Endothelial cell of umbilical vein (primary cell): Measurements from ENCODE around the gene FUT3. TPM values are rescaled to one million over a fixed set of nuclear protein-coding genes. Genes with fewer than 3 reads are reported as not detected.

Experiments used
- BruUV-seq: library from RNA; stranded (reverse); fragments of 400-500 nt; replicated peaks from 2 replicates; lab custom pipeline; 2021; lab: Mats Ljungman, UMichigan
- CTCF ChIA-PET: fragments of 300-600, 350-600 bp; sonication (Branson Sonifier 250); formaldehyde crosslinking; loops from one replicate; lab custom pipeline; 2021; ENCODE audit warnings: antibody characterized with exemption, inconsistent platforms; lab: Charles Lee
- POLR2A ChIA-PET: fragments of 300-600, 350-600 bp; sonication (Branson Sonifier 250); formaldehyde crosslinking; loops from one replicate; lab custom pipeline; 2021; ENCODE audit warnings: antibody characterized with exemption, inconsistent platforms; lab: Charles Lee
- DNase-seq: peaks from one replicate; pipeline ENCODE4 v3.0.0-alpha.2; 2011; ENCODE audit warnings: low read depth, low spot score
- FAIRE-seq: peaks from 2 replicates; lab custom pipeline; 2011; peaks lifted over from hg19 to GRCh38; lab: Jason Lieb, UNC
- H2AFZ ChIP-seq: 2 replicates; pipeline ENCODE4 v1.6.0; 2012; ENCODE audit warnings: low read depth, low read length, control low read depth, inconsistent platforms
- H3K27ac ChIP-seq: 2 replicates; pipeline ENCODE4 v1.5.1; 2011; ENCODE audit warnings: low read depth, mild to moderate bottlenecking, control low read depth, low read length, moderate library complexity; ENCODE audit not compliant: insufficient read depth
- H3K27me3 ChIP-seq, 2 experiments: 2 replicates each; pipeline versions ENCODE4 v1.6.0 to v1.6.1; 2011; ENCODE audit warnings: low read length in 2 of 2, mixed read lengths in 1 of 2; ENCODE audit not compliant: control insufficient read depth in 2 of 2, insufficient read depth in 2 of 2
- H3K36me3 ChIP-seq, 2 experiments: 2 replicates in 1 of 2; 3 replicates in 1 of 2; pipeline ENCODE4 v1.5.1; 2011; ENCODE audit warnings: low read length in 2 of 2, mild to moderate bottlenecking in 1 of 2, moderate library complexity in 1 of 2; ENCODE audit not compliant: control insufficient read depth in 2 of 2, insufficient read depth in 2 of 2; ENCODE audit errors: extremely low read depth in 1 of 2
- H3K4me1 ChIP-seq: 3 replicates; pipeline ENCODE4 v1.5.1; 2011; ENCODE audit warnings: mild to moderate bottlenecking, low read length; ENCODE audit not compliant: control insufficient read depth, insufficient read depth; ENCODE audit errors: extremely low read depth
- H3K4me2 ChIP-seq: 2 replicates; pipeline ENCODE4 v1.6.1; 2011; ENCODE audit warnings: low read length, control low read depth, mixed read lengths; ENCODE audit not compliant: insufficient read depth
- H3K4me3 ChIP-seq, 3 experiments: fragments of 200-600 bp in 1 of 3; sonication (generic), shearing (Covaris generic) in 1 of 3; replicated peaks in 1 of 3; 2 replicates each; pipeline ENCODE4 v1.5.1; 2011 to 2016; ENCODE audit warnings: control low read depth in 3 of 3, low read length in 3 of 3, mild to moderate bottlenecking in 2 of 3, inconsistent platforms in 1 of 3, low read depth in 1 of 3, moderate library complexity in 1 of 3; ENCODE audit not compliant: insufficient read depth in 1 of 3
- H3K79me2 ChIP-seq: 2 replicates; pipeline ENCODE4 v1.6.0; 2012; ENCODE audit warnings: low read length, inconsistent platforms; ENCODE audit not compliant: control insufficient read depth, insufficient read depth
- H3K9ac ChIP-seq: replicated peaks from 2 replicates; pipeline ENCODE3; 2011; ENCODE audit warnings: low read length, control low read depth; ENCODE audit not compliant: insufficient read depth; ENCODE audit errors: extremely low read depth
- H3K9me1 ChIP-seq: replicated peaks from 3 replicates; pipeline ENCODE4 v1.6.0; 2011; ENCODE audit warnings: mild to moderate bottlenecking, low read length; ENCODE audit not compliant: control insufficient read depth, insufficient read depth; ENCODE audit errors: extremely low read depth
- H3K9me3 ChIP-seq: replicated peaks from 2 replicates; pipeline ENCODE4 v1.5.1; 2012; ENCODE audit warnings: low read length, inconsistent platforms; ENCODE audit not compliant: control insufficient read depth, insufficient read depth
- H4K20me1 ChIP-seq: replicated peaks from 2 replicates; pipeline ENCODE3; 2011; ENCODE audit warnings: mild to moderate bottlenecking, low read length; ENCODE audit not compliant: control insufficient read depth, insufficient read depth; ENCODE audit errors: extremely low read depth
- EZH2 ChIP-seq: IDR thresholded peaks from 2 replicates; pipeline ENCODE4 v1.6.1; 2012; ENCODE audit warnings: borderline replicate concordance, low read depth, mild to moderate bottlenecking, moderate library complexity, low read length, inconsistent platforms; ENCODE audit not compliant: severe bottlenecking
- FOS ChIP-seq: IDR thresholded peaks from 2 replicates; pipeline ENCODE4 v1.6.1; 2011; ENCODE audit warnings: mild to moderate bottlenecking, low read length, moderate library complexity, borderline replicate concordance; ENCODE audit not compliant: insufficient read depth
- GATA2 ChIP-seq: IDR thresholded peaks from 2 replicates; pipeline ENCODE4 v1.7.0; 2011; ENCODE audit warnings: low read depth, mild to moderate bottlenecking, moderate library complexity, mixed read lengths, low read length; ENCODE audit not compliant: insufficient read length, insufficient read depth
- JUN ChIP-seq: IDR thresholded peaks from 2 replicates; pipeline ENCODE4 v1.6.1; 2011; ENCODE audit warnings: borderline replicate concordance, low read depth; ENCODE audit not compliant: insufficient read length, insufficient read depth
- MYC ChIP-seq: IDR thresholded peaks from one replicate; pipeline ENCODE4 v1.6.1; 2011; ENCODE audit warnings: mild to moderate bottlenecking, low read depth, low read length
- POLR2A ChIP-seq: IDR thresholded peaks from 2 replicates; pipeline ENCODE4 v1.6.1; 2012; ENCODE audit warnings: low read depth, mild to moderate bottlenecking, control low read depth, low read length
- POLR2AphosphoS5 ChIP-seq: IDR thresholded peaks from 2 replicates; pipeline ENCODE4 v1.6.1; 2012; ENCODE audit warnings: low read depth, mild to moderate bottlenecking, control low read depth, low read length, moderate library complexity; ENCODE audit not compliant: insufficient read depth
- dilution Hi-C: fragments of 300-500 bp; cut with MboI; formaldehyde crosslinking; loops from one replicate; pipeline ENCODE4 v1.15.0; 2019; ENCODE audit warnings: low sequenced_read_pairs; ENCODE audit not compliant: extremely low pct_ligation_motif_present
- intact Hi-C: fragments of 100-400 bp; cut with micrococcal nuclease; formaldehyde crosslinking; loops from one replicate; pipeline ENCODE4 v1.10.0; 2022
- polyA plus RNA-seq, 4 experiments: library from polyadenylated mRNA; depleted of rRNA in 3 of 4; stranded (reverse) in 3 of 4; unstranded in 1 of 4; fragments of >200 nt; gene quantifications; 2 replicates each; pipeline versions ENCODE4 v1.2.1 to v1.2.3, GENCODE V29; 2011 to 2012; ENCODE audit warnings: missing spikeins in 1 of 4
- total RNA-seq: library from RNA; stranded (reverse); gene quantifications from 2 replicates; pipeline ENCODE4 v1.2.3, GENCODE V29; 2021
- TF ChIP-seq, protein P1 (sequence below): IDR thresholded peaks from 2 replicates; pipeline ENCODE4 v1.6.1; 2011; ENCODE audit not compliant: insufficient read depth, insufficient read length
- TF ChIP-seq, protein P2 (sequence below), 2 donors: IDR thresholded peaks; 1 replicate in 1 of 2; 2 replicates in 1 of 2; pipeline ENCODE4 v1.5.1; 2011; ENCODE audit warnings: low read length in 2 of 2, mild to moderate bottlenecking in 2 of 2, moderate library complexity in 2 of 2, control low read depth in 1 of 2, inconsistent platforms in 1 of 2, low read depth in 1 of 2; ENCODE audit not compliant: insufficient read depth in 1 of 2; ENCODE audit errors: extremely low read depth in 1 of 2

Gene FUT3
- total and polyA plus RNA-seq, 2 donors (not counting 3 experiments of a cell fraction or from before 2014, with no cell fraction given): not detected

DNA sequence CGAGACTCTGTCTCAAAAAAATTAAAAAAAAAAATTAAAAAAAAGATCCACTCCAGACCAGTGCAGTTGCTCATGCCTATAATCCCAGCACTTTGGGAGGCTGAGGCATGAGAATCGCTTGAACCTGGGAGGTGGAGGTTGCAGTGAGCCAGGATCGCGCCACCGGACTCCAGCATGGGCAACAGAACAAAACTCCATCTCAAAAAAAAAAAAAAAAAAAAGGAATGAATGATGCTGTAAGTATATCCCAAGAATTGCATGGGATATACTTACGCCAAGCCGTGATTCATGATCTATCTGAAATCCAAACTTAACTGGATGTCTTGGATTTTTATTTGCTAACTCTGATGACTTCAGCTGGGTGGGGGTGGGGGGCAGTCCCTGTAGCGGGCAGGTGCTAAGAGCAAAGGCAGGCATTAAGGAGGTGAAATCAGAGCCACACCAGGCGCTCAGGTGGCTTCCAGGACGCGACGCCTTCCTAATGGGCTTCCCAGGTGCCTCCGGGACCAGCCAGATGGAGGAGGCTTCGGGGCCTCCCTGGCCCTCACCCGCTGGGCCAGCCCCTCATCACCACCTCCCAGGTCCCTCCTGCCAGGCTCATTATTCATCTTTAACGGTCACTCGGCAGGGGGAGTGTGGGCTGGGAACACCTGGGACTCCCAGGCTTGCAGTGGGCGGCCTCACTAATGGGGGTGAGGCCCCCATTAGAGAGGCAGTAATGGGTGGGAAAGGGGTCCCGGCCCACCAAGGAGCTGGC lies 30.5 kb upstream of the FUT3 start:
- Histone ChIP-seq H3K79me2 (no peaks in the 10 kb centered on the region), H3K36me3 (no peaks in the 10 kb centered on the region), H2AFZ (no peak overlapping the region), H3K4me3 (no peak overlapping the region), H3K27me3 (peaks cover 0 to 3% of the 10 kb centered on the region in 2 experiments), H3K4me2 (no peak overlapping the region), H3K27ac (no peak overlapping the region), H3K9ac (no peak overlapping the region), H4K20me1 (no peaks in the 10 kb centered on the region), H3K9me1 (no peaks in the 10 kb centered on the region), H3K4me1 (no peaks in the 10 kb centered on the region), H3K9me3 (no peaks in the 10 kb centered on the region)
- dilution Hi-C loops (no loop called here), intact Hi-C loops (no loop called here)
- ChIA-PET CTCF (interaction anchor here (1.3 to 3.2 kb wide), 2 partner anchors 9 to 78 kb away, joined by 5 to 19 read pairs; partner anchors contain the start of gene NRTN), POLR2A (no interaction called here)
- BruUV-seq: no TSS peak
- DNase-seq (no peak), FAIRE-seq (no peak)
- no peak for TF ChIP-seq EZH2
- TF ChIP-seq POLR2AphosphoS5: no peak
- TF ChIP-seq MYC: no peak
- no peak for TF ChIP-seq POLR2A
- TF ChIP-seq, protein P1, sequence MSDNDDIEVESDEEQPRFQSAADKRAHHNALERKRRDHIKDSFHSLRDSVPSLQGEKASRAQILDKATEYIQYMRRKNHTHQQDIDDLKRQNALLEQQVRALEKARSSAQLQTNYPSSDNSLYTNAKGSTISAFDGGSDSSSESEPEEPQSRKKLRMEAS: no peak
- TF ChIP-seq FOS: no peak
- TF ChIP-seq, protein P2, sequence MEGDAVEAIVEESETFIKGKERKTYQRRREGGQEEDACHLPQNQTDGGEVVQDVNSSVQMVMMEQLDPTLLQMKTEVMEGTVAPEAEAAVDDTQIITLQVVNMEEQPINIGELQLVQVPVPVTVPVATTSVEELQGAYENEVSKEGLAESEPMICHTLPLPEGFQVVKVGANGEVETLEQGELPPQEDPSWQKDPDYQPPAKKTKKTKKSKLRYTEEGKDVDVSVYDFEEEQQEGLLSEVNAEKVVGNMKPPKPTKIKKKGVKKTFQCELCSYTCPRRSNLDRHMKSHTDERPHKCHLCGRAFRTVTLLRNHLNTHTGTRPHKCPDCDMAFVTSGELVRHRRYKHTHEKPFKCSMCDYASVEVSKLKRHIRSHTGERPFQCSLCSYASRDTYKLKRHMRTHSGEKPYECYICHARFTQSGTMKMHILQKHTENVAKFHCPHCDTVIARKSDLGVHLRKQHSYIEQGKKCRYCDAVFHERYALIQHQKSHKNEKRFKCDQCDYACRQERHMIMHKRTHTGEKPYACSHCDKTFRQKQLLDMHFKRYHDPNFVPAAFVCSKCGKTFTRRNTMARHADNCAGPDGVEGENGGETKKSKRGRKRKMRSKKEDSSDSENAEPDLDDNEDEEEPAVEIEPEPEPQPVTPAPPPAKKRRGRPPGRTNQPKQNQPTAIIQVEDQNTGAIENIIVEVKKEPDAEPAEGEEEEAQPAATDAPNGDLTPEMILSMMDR (IDR thresholded peaks at IDR 0.05; ENCODE audit: extremely low read depth in 1 of 2, insufficient read depth in 1 of 2, low read depth in 1 of 2, low read length in 2 of 2): no peak
- TF ChIP-seq GATA2: no peak
- no peak for TF ChIP-seq JUN
